Fibroblast of skin of right quadriceps (primary cell): Measurements from ENCODE around the gene DGLUCY.
"Not testable (repeated sequence)": the region's sequence is repeated elsewhere in the genome, so short reads cannot be mapped to it uniquely, and the experiment has no call there.

Experiments used
- DNase-seq: peaks from one replicate; pipeline ENCODE4 v3.0.0-alpha.2; 2013

Gene DGLUCY

GRCh38 chr14:91264151-91265150, 150.6 kb downstream of the DGLUCY start:
- no peak for DNase-seq

- DNase-seq, result no peak
These were observed 151.5 kb downstream of the DGLUCY start for GRCh38 chr14:91265404-91265803.

- DNase-seq, result not testable (repeated sequence)
These were observed 152.4 kb downstream of the DGLUCY start for GRCh38 chr14:91266276-91266675.

GRCh38 chr14:91267965-91268437, 154.1 kb downstream of the DGLUCY start:
- no peak for DNase-seq

GRCh38 chr14:91269076-91269991, 155.5 kb downstream of the DGLUCY start:
- no peak for DNase-seq

- DNase-seq, result no peak
These were observed 156.3 kb downstream of the DGLUCY start for GRCh38 chr14:91270188-91270587.

GRCh38 chr14:91270619-91271018, 156.7 kb downstream of the DGLUCY start:
- DNase-seq, result no peak

- DNase-seq, result no peak
These were observed 157.8 kb downstream of the DGLUCY start for GRCh38 chr14:91271639-91272038.

GRCh38 chr14:91272341-91273272, 158.7 kb downstream of the DGLUCY start:
- DNase-seq, result no peak

GRCh38 chr14:91273273-91273884, 159.5 kb downstream of the DGLUCY start:
- no peak for DNase-seq

- no peak for DNase-seq
These were observed 160.0 kb downstream of the DGLUCY start for GRCh38 chr14:91273885-91274273.

GRCh38 chr14:91274796-91275195, 160.9 kb downstream of the DGLUCY start:
- DNase-seq, result no peak
